GM23248 (cell line): ENCODE data around the gene C9orf153. TPM values are rescaled to one million over a fixed set of nuclear protein-coding genes. Genes with fewer than 3 reads are reported as not detected.
A peak's percentile ranks its signal among the peaks of the same experiment; 100 is the strongest.

ENCODE experiments used
- DNase-seq: peaks from one replicate; pipeline ENCODE4 v3.0.0-alpha.2; 2015
- H2AFZ ChIP-seq: fragments of 200-600 bp; sonication (generic); 2 replicates; pipeline ENCODE4 v1.6.1; 2016; ENCODE audit warnings: antibody characterized with exemption
- H3F3A ChIP-seq: fragments of 200-600 bp; sonication (generic); 2 replicates; pipeline ENCODE4 v1.6.1; 2016; ENCODE audit warnings: mild to moderate bottlenecking, antibody characterized with exemption, mixed run types; ENCODE audit not compliant: insufficient read depth
- H3K27ac ChIP-seq: fragments of 200-600 bp; sonication (generic); 2 replicates; pipeline ENCODE4 v1.5.1; 2016; ENCODE audit warnings: mild to moderate bottlenecking
- H3K27me3 ChIP-seq: fragments of 200-600 bp; sonication (generic); replicated peaks from 2 replicates; pipeline ENCODE4 v1.6.1; 2016; ENCODE audit warnings: mild to moderate bottlenecking; ENCODE audit not compliant: insufficient read depth
- H3K36me3 ChIP-seq: fragments of 200-600 bp; sonication (generic); 2 replicates; pipeline ENCODE4 v1.6.1; 2016; ENCODE audit warnings: low read depth, mild to moderate bottlenecking
- H3K4me1 ChIP-seq: fragments of 200-600 bp; sonication (generic); 2 replicates; pipeline ENCODE4 v1.6.1; 2016; ENCODE audit warnings: mild to moderate bottlenecking; ENCODE audit not compliant: insufficient read depth
- H3K4me2 ChIP-seq: fragments of 200-600 bp; sonication (generic); one replicate; pipeline ENCODE4 v1.6.1; 2016; ENCODE audit warnings: mild to moderate bottlenecking; ENCODE audit not compliant: unreplicated experiment
- H3K4me3 ChIP-seq: fragments of 200-600 bp; sonication (generic); 2 replicates; pipeline ENCODE4 v1.5.1; 2016; ENCODE audit warnings: mild to moderate bottlenecking
- H3K79me2 ChIP-seq: fragments of 200-600 bp; sonication (generic); 2 replicates; pipeline ENCODE4 v1.6.1; 2016; ENCODE audit warnings: mild to moderate bottlenecking; ENCODE audit not compliant: insufficient read depth
- H3K9ac ChIP-seq: fragments of 200-600 bp; sonication (generic); 2 replicates; pipeline ENCODE4 v1.6.1; 2016; ENCODE audit warnings: mild to moderate bottlenecking
- H3K9me2 ChIP-seq: fragments of 200-600 bp; sonication (generic); 2 replicates; pipeline ENCODE4 v1.6.1; 2016; ENCODE audit warnings: mixed run types, mild to moderate bottlenecking, moderate library complexity; ENCODE audit not compliant: insufficient read depth
- H3K9me3 ChIP-seq: fragments of 200-600 bp; sonication (generic); one replicate; pipeline ENCODE4 v1.6.1; 2017; ENCODE audit warnings: low read depth
- H4K20me1 ChIP-seq: fragments of 200-600 bp; sonication (generic); 2 replicates; pipeline ENCODE4 v1.6.0; 2016; ENCODE audit not compliant: insufficient read depth
- EZH2 ChIP-seq: fragments of 200-600 bp; sonication (generic); IDR thresholded peaks from 2 replicates; pipeline ENCODE4 v1.6.1; 2018; ENCODE audit warnings: antibody characterized with exemption, mild to moderate bottlenecking; ENCODE audit not compliant: insufficient read depth, poor library complexity, severe bottlenecking
- EZH2phosphoT487 ChIP-seq: fragments of 200-600 bp; sonication (generic); IDR thresholded peaks from 2 replicates; pipeline ENCODE4 v1.6.1; 2018; ENCODE audit warnings: antibody characterized with exemption, moderate library complexity, mild to moderate bottlenecking, low read depth; ENCODE audit not compliant: insufficient read depth
- WGBS, 2 experiments: methylation state at CpG; one replicate each; pipeline ENCODE4 v1.1.6; 2015 to 2017; ENCODE audit warnings: low lambda C conversion rate in 2 of 2, low coverage in 1 of 2; ENCODE audit errors: missing lambda C conversion rate in 2 of 2; 5-methylcytosine and 5-hydroxymethylcytosine counted together
- in situ Hi-C: fragments of 300-500 bp; cut with MboI; formaldehyde crosslinking; loops from 2 replicates; pipeline ENCODE4 v1.15.0; 2020
- polyA plus RNA-seq: library from polyadenylated mRNA; unstranded; fragments of >200 nt; fragmentation: Nextera tagmentation; extraction: Ambion mirVana; gene quantifications from 2 replicates; pipeline ENCODE4 v1.2.1, GENCODE V29; 2016
- total RNA-seq: library from RNA; depleted of rRNA; stranded (reverse); fragments of >200 nt; shearing (Covaris generic); gene quantifications from 2 replicates; pipeline ENCODE4 v1.2.3, GENCODE V29; 2014

The C9orf153 gene
- total and polyA plus RNA-seq, 2 experiments from 2014 or later: 0.21 TPM; not detected in 1

DNA sequence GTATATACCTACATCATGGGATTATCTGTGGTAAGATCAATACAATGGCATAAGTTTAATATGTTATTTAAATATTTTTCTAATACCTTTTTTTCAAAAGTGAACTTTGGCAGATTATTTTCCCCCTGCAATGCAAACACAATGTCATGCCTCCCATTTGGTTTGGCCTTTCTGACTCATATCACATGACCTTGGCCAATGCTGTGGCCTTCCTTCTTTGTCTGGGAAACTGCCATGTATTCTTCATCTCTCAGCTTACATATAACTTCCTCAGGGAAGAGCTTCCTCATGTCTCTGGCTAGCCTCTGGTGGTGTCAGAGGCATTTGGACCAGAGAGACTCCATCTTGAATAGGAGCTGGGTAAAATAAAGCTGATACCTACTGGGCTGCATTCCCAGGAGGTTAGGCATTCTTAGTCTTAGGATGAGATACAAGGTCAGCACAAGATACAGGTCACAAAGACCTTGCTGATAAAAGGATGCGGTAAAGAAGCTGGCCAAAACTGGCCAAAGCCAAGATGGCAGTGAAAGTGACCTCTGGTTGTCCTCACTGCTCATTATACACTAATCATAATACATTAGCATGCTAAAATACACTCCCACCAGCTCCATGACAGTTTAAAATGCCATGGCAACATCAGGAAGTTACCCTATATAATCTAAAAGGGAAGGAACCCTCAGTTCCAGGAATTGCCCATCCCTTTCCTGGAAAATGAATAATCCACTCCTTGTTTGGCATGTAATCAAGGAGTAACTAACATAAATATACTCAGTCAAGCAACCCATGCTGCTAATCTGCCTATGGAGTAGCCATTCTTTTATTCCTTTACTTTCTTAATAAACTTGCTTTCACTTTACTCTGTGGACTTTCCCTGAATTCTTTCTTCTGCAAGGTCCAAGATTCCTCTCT, 76.0 kb downstream of the C9orf153 start:
- Histone ChIP-seq H2AFZ (no peak overlapping the region), H3K9ac (no peak overlapping the region), H3F3A (no peaks in the 10 kb centered on the region), H3K27ac (no peak overlapping the region), H4K20me1 (no peaks in the 10 kb centered on the region), H3K79me2 (no peaks in the 10 kb centered on the region), H3K9me3 (no peaks in the 10 kb centered on the region), H3K4me3 (no peak overlapping the region), H3K4me1 (no peaks in the 10 kb centered on the region), H3K9me2 (no peaks in the 10 kb centered on the region), H3K27me3 (no peaks in the 10 kb centered on the region), H3K4me2 (no peak overlapping the region), H3K36me3 (no peaks in the 10 kb centered on the region)
- TF ChIP-seq EZH2phosphoT487 (no peak), EZH2 (no peak)
- 92 to 100% methylated on average over 1 of the region's 1 CpG for WGBS, 2 experiments
- in situ Hi-C loops: no loop called here
- DNase-seq: no peak

DNA sequence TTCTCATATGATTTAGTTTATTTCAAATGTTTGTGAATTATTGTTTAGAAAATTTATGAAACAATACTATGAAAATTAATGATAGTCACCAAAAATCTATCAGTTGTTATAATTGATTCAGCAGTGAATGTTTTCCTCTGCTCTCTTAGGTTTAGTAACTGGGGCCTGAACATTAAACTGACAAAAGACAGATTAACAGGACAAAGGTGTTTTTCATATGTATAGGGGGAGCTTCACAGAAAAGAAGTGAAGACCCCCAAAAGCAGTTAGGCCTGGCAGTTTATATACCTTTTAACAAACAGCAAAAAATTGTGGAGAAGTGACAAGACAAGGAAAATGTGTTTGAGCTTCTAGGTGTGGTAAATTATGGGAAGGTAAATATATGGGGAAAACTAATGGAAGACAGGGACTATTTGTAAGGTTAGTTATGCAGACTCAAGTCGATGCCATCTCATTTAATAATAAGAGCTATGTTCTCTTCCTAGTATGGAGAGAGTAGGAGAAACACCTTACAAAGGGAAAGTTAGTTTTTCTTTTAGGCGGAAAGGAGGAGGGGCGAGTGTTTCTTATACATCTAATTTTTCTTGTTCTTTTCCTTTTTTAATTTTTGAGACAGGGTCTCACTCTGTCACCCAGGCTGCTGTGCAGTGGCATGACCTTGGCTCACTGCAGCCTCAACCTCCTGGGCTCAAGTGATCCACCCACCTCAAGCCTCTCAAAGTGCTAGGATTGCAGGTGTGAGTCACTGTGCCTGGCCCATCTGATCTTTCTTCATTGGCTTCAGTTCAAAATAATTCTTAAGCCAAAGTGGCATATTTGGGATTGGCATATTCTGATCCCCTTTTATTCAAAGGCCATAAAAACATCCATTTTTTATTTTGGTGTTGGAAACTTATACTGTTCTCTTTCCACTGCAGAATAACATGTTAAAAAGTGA, 77.8 kb downstream of the C9orf153 start:
- H3K9me2 ChIP-seq: no peaks in the 10 kb centered on the region
- DNase-seq: peak; percentile 4
- no peaks in the 10 kb centered on the region for H3K9me3 ChIP-seq
- no peaks in the 10 kb centered on the region for H3K4me1 ChIP-seq
- H3K79me2 ChIP-seq: no peaks in the 10 kb centered on the region
- no peaks in the 10 kb centered on the region for H3K36me3 ChIP-seq
- no peaks in the 10 kb centered on the region; the same call in 1 of the 2 replicates for H3K27me3 ChIP-seq
- H4K20me1 ChIP-seq: no peaks in the 10 kb centered on the region
- in situ Hi-C loops: no loop called here
- 65 to 73% methylated on average over 3 of the region's 3 CpGs for WGBS, 2 experiments
- no peaks in the 10 kb centered on the region for H3F3A ChIP-seq
- H2AFZ ChIP-seq: no peak overlapping the region
- no peak overlapping the region for H3K9ac ChIP-seq
- H3K4me3 ChIP-seq: no peak overlapping the region
- H3K27ac ChIP-seq: no peak overlapping the region
- TF ChIP-seq EZH2phosphoT487 (no peak), EZH2 (no peak)
- no peak overlapping the region for H3K4me2 ChIP-seq

DNA sequence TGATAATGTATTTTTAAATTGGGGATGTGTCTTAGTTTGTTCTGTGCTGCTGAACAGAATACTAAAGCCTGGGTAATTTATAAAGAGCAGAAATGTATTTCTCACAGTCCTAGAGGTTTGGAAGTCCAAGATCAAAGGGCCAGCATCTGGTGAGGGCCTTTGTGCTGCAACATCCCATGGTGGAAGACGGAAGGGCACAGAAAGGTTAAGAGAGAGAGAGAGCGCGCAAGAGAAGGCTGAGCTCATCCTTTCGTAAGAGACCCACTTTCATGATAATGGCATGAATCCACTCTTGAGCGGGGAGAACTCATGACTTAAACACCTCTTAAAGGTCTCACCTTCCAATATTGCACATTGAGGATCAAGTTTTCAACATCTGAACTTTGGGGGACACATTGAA, 81.0 kb downstream of the C9orf153 start:
- H3K9ac ChIP-seq: no peak overlapping the region
- H3K4me3 ChIP-seq: no peak overlapping the region
- WGBS, 2 experiments: 79 to 83% methylated on average over 5 of the region's 5 CpGs
- no peaks in the 10 kb centered on the region for H4K20me1 ChIP-seq
- no peaks in the 10 kb centered on the region for H3K36me3 ChIP-seq
- no peaks in the 10 kb centered on the region for H3K9me2 ChIP-seq
- H3F3A ChIP-seq: no peaks in the 10 kb centered on the region
- TF ChIP-seq EZH2phosphoT487 (no peak), EZH2 (no peak)
- no peaks in the 10 kb centered on the region for H3K9me3 ChIP-seq
- no peak overlapping the region for H3K27ac ChIP-seq
- in situ Hi-C loops: no loop called here
- H3K27me3 ChIP-seq: no peaks in the 10 kb centered on the region; the same call in 1 of the 2 replicates
- DNase-seq: no peak
- H2AFZ ChIP-seq: no peak overlapping the region
- no peaks in the 10 kb centered on the region for H3K4me1 ChIP-seq
- H3K4me2 ChIP-seq: no peak overlapping the region
- H3K79me2 ChIP-seq: no peaks in the 10 kb centered on the region

DNA sequence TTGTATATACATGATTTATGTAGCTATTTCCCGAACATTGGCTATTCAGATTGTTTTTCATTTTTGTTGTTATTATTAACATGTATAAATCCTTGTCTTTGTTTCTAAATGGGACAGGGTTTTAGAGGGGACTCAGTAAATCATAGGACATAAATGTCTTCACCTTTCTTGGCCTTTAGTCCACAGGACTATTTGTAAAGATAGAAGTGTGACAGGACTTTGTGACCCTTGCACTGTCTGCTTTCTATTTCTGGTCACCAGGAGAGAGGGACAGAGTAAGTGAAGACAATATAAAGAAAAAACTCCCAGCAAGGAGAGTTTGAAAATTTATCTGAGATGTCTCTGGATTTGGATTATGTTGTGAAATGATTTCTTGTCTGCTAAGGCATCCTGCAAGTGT, 81.5 kb downstream of the C9orf153 start:
- H3K9me3 ChIP-seq: no peaks in the 10 kb centered on the region
- no peaks in the 10 kb centered on the region for H3F3A ChIP-seq
- H3K36me3 ChIP-seq: no peaks in the 10 kb centered on the region
- no peak overlapping the region for H3K4me3 ChIP-seq
- no peaks in the 10 kb centered on the region for H3K4me1 ChIP-seq
- TF ChIP-seq EZH2: no peak
- no peak for TF ChIP-seq EZH2phosphoT487
- H3K79me2 ChIP-seq: no peaks in the 10 kb centered on the region
- no peak overlapping the region for H3K9ac ChIP-seq
- no peaks in the 10 kb centered on the region; the same call in 1 of the 2 replicates for H3K27me3 ChIP-seq
- WGBS, 2 experiments: 43 to 48% methylated on average over 1 of the region's 1 CpG
- no peaks in the 10 kb centered on the region for H4K20me1 ChIP-seq
- H3K4me2 ChIP-seq: no peak overlapping the region
- H2AFZ ChIP-seq: no peak overlapping the region
- no peak for DNase-seq
- H3K9me2 ChIP-seq: no peaks in the 10 kb centered on the region
- H3K27ac ChIP-seq: no peak overlapping the region
- in situ Hi-C loops: no loop called here
